Transverse colon (tissue), 4 donors: ENCODE measurements around the gene FSCN2. TPM values are rescaled to one million over a fixed set of nuclear protein-coding genes. Genes with fewer than 3 reads are reported as not detected.

Experiments used
- DNase-seq: peaks from one replicate; pipeline ENCODE4 v3.0.0-alpha.2; 2019
- H3K27ac ChIP-seq, 4 donors: fragments of 200-600 bp; sonication (generic); 2 replicates each; pipeline ENCODE4 v1.5.1; 2016 to 2018; ENCODE audit warnings: inconsistent platforms in 4 of 4
- H3K27me3 ChIP-seq: fragments of 200-600 bp; sonication (generic); 2 replicates; pipeline ENCODE4 v1.5.1; 2017; ENCODE audit warnings: inconsistent platforms
- H3K36me3 ChIP-seq, 4 donors: fragments of 200-600 bp; sonication (generic); 2 replicates each; pipeline ENCODE4 v1.5.1; 2017 to 2019; ENCODE audit warnings: inconsistent platforms in 4 of 4
- H3K4me1 ChIP-seq, 4 donors: fragments of 200-600 bp; sonication (generic); 2 replicates each; pipeline ENCODE4 v1.5.1; 2017 to 2020; ENCODE audit warnings: inconsistent platforms in 4 of 4
- H3K4me3 ChIP-seq, 4 donors: fragments of 200-600 bp; sonication (generic); 1 replicate in 1 of 4; 2 replicates in 3 of 4; pipeline versions ENCODE4 v1.5.1 to v1.6.1; 2017 to 2019; ENCODE audit warnings: inconsistent platforms in 4 of 4
- H3K9me3 ChIP-seq, 2 donors: fragments of 200-600 bp; sonication (generic); 2 replicates each; pipeline ENCODE4 v1.5.1; 2017 to 2019; ENCODE audit warnings: inconsistent platforms in 2 of 2
- CTCF ChIP-seq, 5 experiments: fragments of 200-600 bp in 3 of 5; fragments of 450-650 bp in 2 of 5; sonication (generic) in 3 of 5; IDR thresholded peaks; 1 replicate in 2 of 5; 2 replicates in 3 of 5; pipeline ENCODE4 v1.5.1; 2016 to 2017; ENCODE audit warnings: antibody characterized with exemption in 5 of 5, inconsistent platforms in 3 of 5, mild to moderate bottlenecking in 2 of 5, moderate library complexity in 1 of 5
- EP300 ChIP-seq: sonication (generic); formaldehyde crosslinking; IDR thresholded peaks from one replicate; pipeline ENCODE4 v1.6.1; 2017; ENCODE audit warnings: antibody characterized with exemption, low read depth
- POLR2A ChIP-seq: fragments of 450-650 bp; IDR thresholded peaks from one replicate; pipeline ENCODE4 v1.6.1; 2016; ENCODE audit warnings: antibody characterized with exemption, mild to moderate bottlenecking, moderate library complexity
- POLR2AphosphoS5 ChIP-seq, 3 donors: sonication (generic); formaldehyde crosslinking; IDR thresholded peaks; one replicate each; pipeline ENCODE4 v1.6.1; 2016; ENCODE audit warnings: antibody characterized with exemption in 3 of 3
- WGBS, 2 donors: methylation state at CpG; one replicate each; pipeline ENCODE4 v1.1.5; 2018; ENCODE audit warnings: low coverage in 1 of 2; 5-methylcytosine and 5-hydroxymethylcytosine counted together
- in situ Hi-C, 4 donors: fragments of 200-750 bp; cut with MboI; loops; one replicate each; pipeline versions ENCODE4 v1.15.0 to v1.15.1; 2017; ENCODE audit warnings: low sequenced_read_pairs in 3 of 4, low pct_ligation_motif_present in 1 of 4, low pct_unique_long_range_greater_than_20kb in 1 of 4
- intact Hi-C: fragments of 100-400 bp; cut with DNase I; formaldehyde crosslinking; loops from one replicate; pipeline ENCODE4 v1.15.1; 2023; ENCODE audit warnings: low total_unique reads
- total RNA-seq, 4 donors: library from RNA; depleted of rRNA; stranded (reverse); fragments of >200 nt; gene quantifications; one replicate each; pipeline ENCODE4 v1.1.0, GENCODE V29; 2016

Gene FSCN2
- total RNA-seq, 4 donors from 2014 or later = 2.3 to 36.4 (median 17.2) TPM

DNA sequence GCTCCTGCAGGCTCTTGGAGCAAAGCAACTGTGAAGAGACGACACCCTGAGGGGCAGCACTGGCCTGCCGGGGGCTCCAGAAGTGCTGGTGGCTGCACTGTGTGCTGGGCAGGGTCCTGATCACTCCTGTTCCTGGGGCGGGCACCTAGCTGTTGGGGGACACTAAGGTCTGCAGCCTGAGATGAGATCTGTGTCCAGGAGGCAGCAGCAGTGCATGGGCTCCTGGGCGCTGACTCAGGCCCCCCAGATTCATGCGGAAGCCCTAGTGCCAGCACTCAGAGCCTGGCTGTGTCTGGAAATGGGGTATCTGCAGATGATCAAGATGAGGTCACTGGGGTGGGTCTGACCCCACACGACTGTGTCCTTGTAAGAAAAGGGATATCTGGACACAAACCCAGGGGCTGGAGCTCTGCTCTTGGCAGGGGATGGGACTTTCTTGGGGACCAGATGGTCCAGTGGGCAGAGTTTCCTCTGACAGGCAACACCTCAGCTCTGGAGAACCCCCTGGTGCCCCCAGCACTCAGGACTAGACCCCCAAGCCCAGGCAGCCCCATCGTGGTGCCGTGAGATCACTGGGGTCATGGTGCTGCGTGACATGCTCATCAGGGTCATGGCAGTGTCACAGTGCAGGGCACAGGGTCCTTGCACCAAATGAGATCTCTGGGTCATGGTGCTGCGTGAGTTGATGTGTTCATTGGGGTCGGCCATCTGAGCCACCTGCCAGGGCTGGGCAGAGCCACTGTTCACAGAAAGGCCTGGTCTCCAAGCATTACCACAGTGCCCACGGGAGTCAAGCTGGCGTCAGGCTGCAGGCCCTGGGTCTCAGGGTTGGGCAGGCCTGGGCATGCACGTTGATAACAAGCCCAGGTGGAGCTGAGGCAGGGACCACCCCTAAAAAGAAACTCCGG, 14.5 kb downstream of the FSCN2 start:
- H3K27ac ChIP-seq = no peak overlapping the region
- 81 to 85% methylated on average over 4 to 13 of the region's 15 CpGs for WGBS, 2 donors
- intact Hi-C loops (no loop called here), in situ Hi-C loops (no loop called here)
- peaks cover 0 to 25% (median 4%) of the 10 kb centered on the region in 4 donors for H3K36me3 ChIP-seq
- peaks cover 0 to 2% (median under 1%) of the 10 kb centered on the region in 4 donors for H3K4me1 ChIP-seq
- peaks cover 5% of the 10 kb centered on the region for H3K27me3 ChIP-seq
- DNase-seq = no peak
- TF ChIP-seq CTCF (IDR thresholded peaks at IDR 0.05) = no peak
- TF ChIP-seq EP300 = no peak
- no peak for TF ChIP-seq POLR2AphosphoS5 (IDR thresholded peaks at IDR 0.05)
- TF ChIP-seq POLR2A = no peak
- no peaks in the 10 kb centered on the region for H3K9me3 ChIP-seq
- H3K4me3 ChIP-seq = no peak overlapping the region

- 91% methylated on average over 12 of the region's 14 CpGs; no CpG with 5 or more reads in 1 of the 2 donors for WGBS, 2 donors
- intact Hi-C loops (no loop called here), in situ Hi-C loops (no loop called here)
- no peaks in the 10 kb centered on the region for H3K4me1 ChIP-seq
- H3K27me3 ChIP-seq = no peaks in the 10 kb centered on the region
- no peak overlapping the region for H3K4me3 ChIP-seq
- no peak for DNase-seq
- peaks cover 0 to 25% (median 4%) of the 10 kb centered on the region in 4 donors for H3K36me3 ChIP-seq
- no peak overlapping the region for H3K27ac ChIP-seq
- H3K9me3 ChIP-seq = no peaks in the 10 kb centered on the region
- TF ChIP-seq EP300 = no peak
- no peak for TF ChIP-seq POLR2A
- TF ChIP-seq CTCF (IDR thresholded peaks at IDR 0.05) = no peak
- TF ChIP-seq POLR2AphosphoS5 (IDR thresholded peaks at IDR 0.05) = no peak
Measured at GRCh38 chr17:81543339-81543675, 15.1 kb downstream of the FSCN2 start.

DNA sequence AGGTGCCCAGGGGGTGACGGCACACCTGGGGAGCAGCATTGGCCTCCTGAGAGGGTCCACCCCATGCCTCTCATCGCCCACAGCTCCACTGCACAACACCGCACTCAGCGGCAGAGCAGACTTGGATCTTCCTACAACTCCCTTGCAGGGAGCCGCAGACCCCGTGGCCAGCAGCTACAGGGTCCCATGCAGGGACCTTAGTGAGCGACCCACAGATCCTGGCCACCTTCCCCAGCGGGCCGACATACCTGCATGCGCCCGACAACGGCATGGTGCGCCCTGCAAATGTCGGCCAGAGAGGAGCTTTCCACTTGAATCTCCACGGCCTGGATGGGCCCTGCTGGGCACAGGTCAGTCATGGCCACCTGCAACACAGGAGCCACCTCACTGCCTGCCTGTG, 15.6 kb downstream of the FSCN2 start:
- intact Hi-C loops = no loop called here
- WGBS, 2 donors = 95% methylated on average over 15 of the region's 15 CpGs; no CpG with 5 or more reads in 1 of the 2 donors

More for the DNA sequence above, 15.6 kb downstream of the FSCN2 start:
- DNase-seq = no peak
- H3K4me1 ChIP-seq = no peaks in the 10 kb centered on the region
- in situ Hi-C loops = no loop called here
- no peaks in the 10 kb centered on the region for H3K27me3 ChIP-seq
- no peak overlapping the region for H3K27ac ChIP-seq
- H3K4me3 ChIP-seq = no peak overlapping the region
- TF ChIP-seq EP300 = no peak
- TF ChIP-seq POLR2AphosphoS5 (IDR thresholded peaks at IDR 0.05) = no peak
- no peak for TF ChIP-seq POLR2A
- TF ChIP-seq CTCF (IDR thresholded peaks at IDR 0.05) = no peak
- H3K36me3 ChIP-seq = peaks cover 0 to 25% (median 4%) of the 10 kb centered on the region in 4 donors
- H3K9me3 ChIP-seq = no peaks in the 10 kb centered on the region
